SK-N-SH (cell line): Measurements from ENCODE around the gene ADH1B. TPM values are rescaled to one million over a fixed set of nuclear protein-coding genes. Genes with fewer than 3 reads are reported as not detected.
"Not testable (repeated sequence)": the region's sequence is repeated elsewhere in the genome, so short reads cannot be mapped to it uniquely, and the experiment has no call there.

ENCODE experiments used
- CTCF ChIA-PET: fragments of 300-600, 350-600 bp; formaldehyde crosslinking; extraction: SDS; loops from one replicate; lab custom pipeline; 2021; lab: Yijun Ruan, JAX
- POLR2A ChIA-PET: fragments of 350-600 bp; sonication (Branson Sonifier 250); formaldehyde crosslinking; extraction: SDS; loops from one replicate; lab custom pipeline; 2020; ENCODE audit warnings: antibody characterized with exemption, inconsistent platforms; lab: Yijun Ruan, JAX
- DNase-seq: peaks from one replicate; pipeline ENCODE4 v3.0.0; 2012
- H2AFZ ChIP-seq: fragments of 200-600 bp; sonication (generic); 2 replicates; pipeline ENCODE4 v1.8.1; 2016; ENCODE audit warnings: antibody characterized with exemption, mild to moderate bottlenecking, low read depth
- H3F3A ChIP-seq: fragments of 200-600 bp; sonication (generic); replicated peaks from 2 replicates; pipeline ENCODE3; 2016; ENCODE audit warnings: antibody characterized with exemption, mild to moderate bottlenecking; ENCODE audit not compliant: insufficient read depth
- H3K27ac ChIP-seq, 2 experiments: fragments of 200-500 bp in 1 of 2; fragments of 200-600 bp in 1 of 2; sonication (Bioruptor generic) in 1 of 2; sonication (generic), shearing (Covaris generic) in 1 of 2; 2 replicates each; pipeline versions ENCODE4 v1.5.1 to v1.6.1; 2014 to 2016; ENCODE audit warnings: low read depth in 2 of 2, inconsistent platforms in 1 of 2, low read length in 1 of 2, mild to moderate bottlenecking in 1 of 2, mixed read lengths in 1 of 2
- H3K27me3 ChIP-seq: fragments of 200-600 bp; sonication (generic), shearing (Covaris generic); 2 replicates; pipeline ENCODE4 v1.6.1; 2016; ENCODE audit warnings: mixed run types; ENCODE audit not compliant: insufficient read depth
- H3K36me3 ChIP-seq, 2 experiments: fragments of 200-500 bp in 1 of 2; fragments of 200-600 bp in 1 of 2; sonication (Bioruptor generic) in 1 of 2; sonication (generic) in 1 of 2; replicated peaks in 1 of 2; 2 replicates each; pipeline versions ENCODE3 to v1.5.1; 2014 to 2016; ENCODE audit warnings: low read length in 1 of 2, mild to moderate bottlenecking in 1 of 2; ENCODE audit not compliant: insufficient read depth in 2 of 2, control insufficient read depth in 1 of 2
- H3K4me1 ChIP-seq, 2 experiments: fragments of 200-500 bp in 1 of 2; fragments of 200-600 bp in 1 of 2; sonication (Bioruptor generic) in 1 of 2; sonication (generic), shearing (Covaris generic) in 1 of 2; 2 replicates each; pipeline versions ENCODE4 v1.5.1 to v1.6.1; 2014 to 2016; ENCODE audit warnings: low read depth in 1 of 2, low read length in 1 of 2, mixed run types in 1 of 2; ENCODE audit not compliant: insufficient read depth in 2 of 2, control insufficient read depth in 1 of 2
- H3K4me2 ChIP-seq: fragments of 200-600 bp; sonication (generic), shearing (Covaris generic); 2 replicates; pipeline ENCODE4 v1.6.1; 2017; ENCODE audit warnings: mixed run types
- H3K4me3 ChIP-seq, 2 experiments: fragments of 200-500 bp in 1 of 2; fragments of 200-600 bp in 1 of 2; sonication (Bioruptor generic) in 1 of 2; sonication (generic), shearing (Covaris generic) in 1 of 2; 2 replicates each; pipeline versions ENCODE4 v1.5.1 to v1.8.1; 2014 to 2016; ENCODE audit warnings: low read depth in 2 of 2, inconsistent platforms in 1 of 2, low read length in 1 of 2, mild to moderate bottlenecking in 1 of 2, mixed read lengths in 1 of 2, moderate library complexity in 1 of 2
- H3K79me2 ChIP-seq: fragments of 200-600 bp; sonication (generic); 2 replicates; pipeline ENCODE4 v1.8.1; 2017; ENCODE audit warnings: mild to moderate bottlenecking; ENCODE audit not compliant: insufficient read depth
- H3K9ac ChIP-seq: fragments of 200-600 bp; sonication (generic); 2 replicates; pipeline ENCODE4 v1.6.1; 2017; ENCODE audit warnings: mixed run types
- H3K9me2 ChIP-seq: fragments of 200-600 bp; sonication (generic); 2 replicates; pipeline ENCODE4 v1.6.1; 2017; ENCODE audit warnings: mixed run types
- H3K9me3 ChIP-seq: fragments of 200-600 bp; sonication (generic); 2 replicates; pipeline ENCODE4 v1.6.1; 2017; ENCODE audit warnings: mixed run types, mild to moderate bottlenecking, moderate library complexity
- H4K20me1 ChIP-seq: fragments of 200-600 bp; sonication (generic); 2 replicates; pipeline ENCODE4 v1.6.1; 2017; ENCODE audit warnings: mild to moderate bottlenecking, mixed run types; ENCODE audit not compliant: insufficient read depth
- CHD2 ChIP-seq: fragments of 150-350 bp; IDR thresholded peaks from 2 replicates; pipeline ENCODE4 v1.6.1; 2018; ENCODE audit warnings: low read length; ENCODE audit not compliant: partially characterized antibody
- EP300 ChIP-seq, 2 experiments: IDR thresholded peaks; 2 replicates each; pipeline versions ENCODE4 v1.4.0 to v1.6.1; 2012; ENCODE audit warnings: borderline replicate concordance in 1 of 2, low read depth in 1 of 2, low read length in 1 of 2
- EZH2phosphoT487 ChIP-seq: fragments of 200-600 bp; sonication (generic); IDR thresholded peaks from 2 replicates; pipeline ENCODE4 v1.6.1; 2017; ENCODE audit warnings: low read depth, mixed run types, mild to moderate bottlenecking, antibody characterized with exemption, moderate library complexity, borderline replicate concordance
- FOXM1 ChIP-seq: IDR thresholded peaks from 2 replicates; pipeline ENCODE4 v1.4.0; 2012; ENCODE audit warnings: low read depth, mild to moderate bottlenecking
- MEF2A ChIP-seq: IDR thresholded peaks from 2 replicates; pipeline ENCODE4 v1.4.0; 2012; ENCODE audit warnings: low read depth, borderline replicate concordance
- MXI1 ChIP-seq: IDR thresholded peaks from 2 replicates; pipeline ENCODE4 v1.6.1; 2012; ENCODE audit warnings: mild to moderate bottlenecking, low read depth, low read length, improper control_type of control experiment
- RCOR1 ChIP-seq: fragments of 150-350 bp; IDR thresholded peaks from 2 replicates; pipeline ENCODE4 v1.6.1; 2017; ENCODE audit warnings: antibody characterized with exemption, low read length
- RFX5 ChIP-seq: IDR thresholded peaks from 2 replicates; pipeline ENCODE4 v1.6.1; 2012; ENCODE audit warnings: mild to moderate bottlenecking, improper control_type of control experiment, low read length
- SIN3A ChIP-seq: IDR thresholded peaks from 2 replicates; pipeline ENCODE4 v1.6.1; 2012; ENCODE audit warnings: low read depth, mild to moderate bottlenecking, low read length, moderate library complexity, borderline replicate concordance
- TAF1 ChIP-seq: IDR thresholded peaks from 2 replicates; pipeline ENCODE4 v1.6.1; 2012; ENCODE audit warnings: low read depth, mild to moderate bottlenecking, low read length, moderate library complexity, borderline replicate concordance
- TCF12 ChIP-seq: IDR thresholded peaks from 2 replicates; pipeline ENCODE4 v1.4.0; 2012
- TEAD4 ChIP-seq: IDR thresholded peaks from 2 replicates; pipeline ENCODE4 v1.4.0; 2012; ENCODE audit warnings: mild to moderate bottlenecking, borderline replicate concordance; ENCODE audit not compliant: insufficient read depth
- YY1 ChIP-seq: IDR thresholded peaks from 2 replicates; pipeline ENCODE4 v1.4.0; 2012; ENCODE audit warnings: low read depth, mild to moderate bottlenecking
- WGBS: methylation state at CpG from one replicate; pipeline ENCODE4 v1.1.6; 2017; ENCODE audit warnings: low lambda C conversion rate; 5-methylcytosine and 5-hydroxymethylcytosine counted together
- polyA plus RNA-seq, 3 experiments: library from polyadenylated mRNA; depleted of rRNA; stranded (reverse); fragments of >200 nt; gene quantifications; 2 replicates each; pipeline ENCODE4 v1.2.3, GENCODE V29; 2012
- TF ChIP-seq, protein P1 (sequence below): IDR thresholded peaks from 2 replicates; pipeline ENCODE4 v1.4.0; 2012; ENCODE audit warnings: low read depth
- TF ChIP-seq, protein P2 (sequence below): fragments of 150-350 bp; IDR thresholded peaks from 2 replicates; pipeline ENCODE4 v1.6.1; 2017; ENCODE audit warnings: antibody characterized with exemption, low read length, low read depth, borderline replicate concordance

The ADH1B gene
- polyA plus RNA-seq, 1 of the 3 experiments (the other 2 are of a cell fraction) = not detected

DNA sequence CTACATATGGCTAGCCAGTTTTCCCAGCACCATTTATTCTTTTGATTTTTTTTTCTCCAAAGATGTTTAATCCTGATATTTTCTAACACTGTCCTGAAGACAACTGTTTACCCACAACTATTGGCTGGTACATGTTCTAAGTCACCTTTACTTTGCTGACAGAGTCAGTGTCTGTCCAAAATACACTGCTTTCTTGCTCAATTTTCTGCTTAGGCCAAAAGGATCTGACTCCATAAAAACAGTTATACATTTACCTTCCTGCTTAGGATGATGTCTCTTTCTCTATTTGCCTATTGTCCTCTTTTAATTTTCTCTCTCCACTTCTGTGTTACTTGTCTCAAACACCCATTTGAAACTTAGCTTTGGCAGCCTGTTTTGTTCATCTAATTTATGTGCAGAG is 28.1 kb upstream of the ADH1B start:
- H2AFZ ChIP-seq = no peak overlapping the region
- no peak for TF ChIP-seq MEF2A
- no peak for TF ChIP-seq YY1
- no peak for TF ChIP-seq SIN3A
- TF ChIP-seq RCOR1 = no peak
- no peak for TF ChIP-seq FOXM1
- TF ChIP-seq TAF1 = no peak
- TF ChIP-seq MXI1 = no peak
- no peak for TF ChIP-seq RFX5
- TF ChIP-seq, protein P1, sequence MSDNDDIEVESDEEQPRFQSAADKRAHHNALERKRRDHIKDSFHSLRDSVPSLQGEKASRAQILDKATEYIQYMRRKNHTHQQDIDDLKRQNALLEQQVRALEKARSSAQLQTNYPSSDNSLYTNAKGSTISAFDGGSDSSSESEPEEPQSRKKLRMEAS = no peak
- no peak for TF ChIP-seq TCF12
- TF ChIP-seq CHD2 = no peak
- no peak for TF ChIP-seq EP300 (IDR thresholded peaks at IDR 0.05; ENCODE audit: borderline replicate concordance in 1 of 2, low read depth in 1 of 2, low read length in 1 of 2)
- TF ChIP-seq EZH2phosphoT487 = no peak
- TF ChIP-seq, protein P2, sequence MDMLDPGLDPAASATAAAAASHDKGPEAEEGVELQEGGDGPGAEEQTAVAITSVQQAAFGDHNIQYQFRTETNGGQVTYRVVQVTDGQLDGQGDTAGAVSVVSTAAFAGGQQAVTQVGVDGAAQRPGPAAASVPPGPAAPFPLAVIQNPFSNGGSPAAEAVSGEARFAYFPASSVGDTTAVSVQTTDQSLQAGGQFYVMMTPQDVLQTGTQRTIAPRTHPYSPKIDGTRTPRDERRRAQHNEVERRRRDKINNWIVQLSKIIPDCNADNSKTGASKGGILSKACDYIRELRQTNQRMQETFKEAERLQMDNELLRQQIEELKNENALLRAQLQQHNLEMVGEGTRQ = no peak
- no peak for TF ChIP-seq TEAD4
- DNase-seq = no peak
- no peaks in the 10 kb centered on the region for H3K4me1 ChIP-seq
- H4K20me1 ChIP-seq = no peaks in the 10 kb centered on the region
- no peaks in the 10 kb centered on the region for H3K9me3 ChIP-seq
- H3K27me3 ChIP-seq = no peaks in the 10 kb centered on the region; the same call in 1 of the 2 replicates
- H3K9me2 ChIP-seq = 0 out of 2 replicates have a peak, but pooled peaks cover 2% of the 10 kb centered on the region
- no peaks in the 10 kb centered on the region for H3F3A ChIP-seq
- no peak overlapping the region for H3K4me2 ChIP-seq
- no peak overlapping the region for H3K9ac ChIP-seq
- no peak overlapping the region for H3K4me3 ChIP-seq
- POLR2A ChIA-PET = no interaction called here
- no peaks in the 10 kb centered on the region for H3K79me2 ChIP-seq
- H3K27ac ChIP-seq = no peak overlapping the region
- no peaks in the 10 kb centered on the region for H3K36me3 ChIP-seq
- CTCF ChIA-PET = interaction anchor here (0.8 kb wide), 1 partner anchor 28 kb away, joined by 3 read pairs; the partner anchor contains the start of gene ADH1B

DNA sequence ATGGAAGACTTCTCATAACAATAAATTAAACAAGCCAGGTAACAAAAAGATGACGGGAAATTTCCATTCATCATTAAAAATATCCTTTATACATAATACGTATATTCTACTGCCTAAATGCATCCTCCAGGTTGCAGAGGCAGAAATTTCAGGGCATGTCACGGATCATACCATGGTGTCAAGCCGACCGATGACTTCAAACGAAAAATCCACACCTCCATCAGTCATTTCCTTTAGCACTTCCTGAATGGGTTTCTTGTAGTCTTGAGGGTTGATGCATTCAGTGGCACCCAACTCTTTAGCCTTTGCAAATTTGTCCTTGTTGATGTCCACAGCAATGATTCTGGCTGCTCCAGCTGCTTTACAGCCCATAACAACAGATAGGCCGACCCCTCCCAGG is 21.4 kb upstream of the ADH1B start:
- WGBS = 33% methylated on average over 7 of the region's 7 CpGs
- POLR2A ChIA-PET, H3K27me3 ChIP-seq, H3K27ac ChIP-seq, H3K9me2 ChIP-seq, H3K9me3 ChIP-seq, H3K4me1 ChIP-seq, H3K79me2 ChIP-seq, DNase-seq, H3K36me3 ChIP-seq, H2AFZ ChIP-seq, H3K4me3 ChIP-seq, H3F3A ChIP-seq, H3K9ac ChIP-seq, H3K4me2 ChIP-seq, H4K20me1 ChIP-seq: not testable (repeated sequence)
- CTCF ChIA-PET = interaction anchor here (0.7 kb wide), 1 partner anchor 1116 kb away, joined by 3 read pairs; no protein-coding TSS in a partner anchor
